ENCODE data around the gene LRRIQ3. TPM values are rescaled to one million over a fixed set of nuclear protein-coding genes. Genes with fewer than 3 reads are reported as not detected.

The LRRIQ3 gene
- total RNA-seq, 1 experiment from 2014 or later: 0.26 TPM

GRCh38 chr1:73978964-73979363 is 219.0 kb downstream of the LRRIQ3 start:
- no peaks in the 10 kb centered on the region for H3K27me3 ChIP-seq (ENCODE audit: insufficient read depth, low read length)
- TF ChIP-seq, protein P1, sequence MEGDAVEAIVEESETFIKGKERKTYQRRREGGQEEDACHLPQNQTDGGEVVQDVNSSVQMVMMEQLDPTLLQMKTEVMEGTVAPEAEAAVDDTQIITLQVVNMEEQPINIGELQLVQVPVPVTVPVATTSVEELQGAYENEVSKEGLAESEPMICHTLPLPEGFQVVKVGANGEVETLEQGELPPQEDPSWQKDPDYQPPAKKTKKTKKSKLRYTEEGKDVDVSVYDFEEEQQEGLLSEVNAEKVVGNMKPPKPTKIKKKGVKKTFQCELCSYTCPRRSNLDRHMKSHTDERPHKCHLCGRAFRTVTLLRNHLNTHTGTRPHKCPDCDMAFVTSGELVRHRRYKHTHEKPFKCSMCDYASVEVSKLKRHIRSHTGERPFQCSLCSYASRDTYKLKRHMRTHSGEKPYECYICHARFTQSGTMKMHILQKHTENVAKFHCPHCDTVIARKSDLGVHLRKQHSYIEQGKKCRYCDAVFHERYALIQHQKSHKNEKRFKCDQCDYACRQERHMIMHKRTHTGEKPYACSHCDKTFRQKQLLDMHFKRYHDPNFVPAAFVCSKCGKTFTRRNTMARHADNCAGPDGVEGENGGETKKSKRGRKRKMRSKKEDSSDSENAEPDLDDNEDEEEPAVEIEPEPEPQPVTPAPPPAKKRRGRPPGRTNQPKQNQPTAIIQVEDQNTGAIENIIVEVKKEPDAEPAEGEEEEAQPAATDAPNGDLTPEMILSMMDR (conservative IDR thresholded peaks at IDR 0.05): no peak
- no peak overlapping the region for H3K4me2 ChIP-seq (ENCODE audit: insufficient read depth, insufficient read length, low read length)

More at GRCh38 chr1:73978964-73979363, 219.0 kb downstream of the LRRIQ3 start:
- Histone ChIP-seq H3K9me3 (ENCODE audit: control insufficient read depth, low read depth, low read length) (no peaks in the 10 kb centered on the region), H3K23ac (ENCODE audit: insufficient read length, low read depth, low read length) (no peak overlapping the region), H2BK12ac (ENCODE audit: insufficient read length, low read depth, low read length) (no peak overlapping the region), H2AK5ac (ENCODE audit: insufficient read length, low read length) (no peak overlapping the region), H3K27ac (ENCODE audit: insufficient read length, low read depth, low read length) (no peak overlapping the region), H3K79me2 (ENCODE audit: insufficient read depth, low read length) (no peaks in the 10 kb centered on the region), H3K79me1 (ENCODE audit: insufficient read depth, low read depth, low read length, poor library complexity, severe bottlenecking) (no peaks in the 10 kb centered on the region), H3K9ac (ENCODE audit: extremely low read depth, insufficient read length, low read length) (no peak overlapping the region), H4K91ac (ENCODE audit: insufficient read length, low read depth, low read length) (no peak overlapping the region), H4K5ac (ENCODE audit: insufficient read length, low read depth, low read length) (no peak overlapping the region), H3K14ac (ENCODE audit: insufficient read depth, low read length) (no peak overlapping the region), H3K23me2 (ENCODE audit: insufficient read length, low read depth, low read length, poor library complexity, severe bottlenecking) (no peaks in the 10 kb centered on the region), H2BK120ac (ENCODE audit: low read depth, low read length, poor library complexity, severe bottlenecking) (no peak overlapping the region), H4K8ac (replicated peaks; ENCODE audit: insufficient read length, low read depth, low read length) (no peak overlapping the region), H3K56ac (ENCODE audit: insufficient read length, low read depth, low read length) (no peak overlapping the region), H3T11ph (ENCODE audit: low read length) (no peak overlapping the region), H2AFZ (ENCODE audit: low read length) (no peak overlapping the region), H2BK15ac (ENCODE audit: low read depth, low read length) (no peak overlapping the region), H3K18ac (ENCODE audit: insufficient read length, low read depth, low read length) (no peak overlapping the region), H2BK20ac (ENCODE audit: low read depth, low read length, poor library complexity, severe bottlenecking) (no peak overlapping the region), H3K4ac (ENCODE audit: low read depth, low read length) (no peak overlapping the region), H2BK5ac (ENCODE audit: insufficient read length, low read length) (no peak overlapping the region), H3K4me1 (ENCODE audit: insufficient read depth, low read length) (no peaks in the 10 kb centered on the region), H4K20me1 (ENCODE audit: control insufficient read depth, insufficient read depth, insufficient read length) (no peaks in the 10 kb centered on the region)
- H3K27ac Mint-ChIP-seq: no peak overlapping the region
- H3K9me3 Mint-ChIP-seq: peaks cover 4 to 10% of the 10 kb centered on the region in 2 experiments; a peak in 4 of 5 replicates
- no peaks in the 10 kb centered on the region for H3K27me3 Mint-ChIP-seq (ENCODE audit: low read depth)
- WGBS (ENCODE audit: extremely low coverage, insufficient read length, low lambda C conversion rate): no CpG with 5 or more reads among the region's 1 CpG
- peaks cover 0 to 4% (median 0%) of the 10 kb centered on the region in 3 experiments; a peak in 5 of 7 replicates for H3K36me3 Mint-ChIP-seq (ENCODE audit: insufficient read depth in 1 of 3, low read depth in 3 of 3)
- H3K4me3 Mint-ChIP-seq: no peak overlapping the region
- H3K4me1 Mint-ChIP-seq: peaks cover 8% of the 10 kb centered on the region in 2 experiments
- DNase-seq: no peak

Other genes with a start within 250 kb of the LRRIQ3 start
- 3.6 and 5.2 TPM in 2 replicates for gene FPGT, start 66 bp upstream of the LRRIQ3 start, total RNA-seq (2021)
- not detected in 2 replicates for gene TNNI3K, start 37.2 kb upstream of the LRRIQ3 start, total RNA-seq (2021)

Data from H9 (cell line).